ENCODE results near the gene OR13G1. TPM values are rescaled to one million over a fixed set of nuclear protein-coding genes. Genes with fewer than 3 reads are reported as not detected.
"Not testable (repeated sequence)": the region's sequence is repeated elsewhere in the genome, so short reads cannot be mapped to it uniquely, and the experiment has no call there.

The OR13G1 gene
- not detected for polyA plus RNA-seq (2012; ENCODE audit: insufficient read depth, insufficient read length)

GRCh38 chr1:247679639-247680038, at the start of gene OR13G1:
TSS of gene OR13G1 (minus strand) at chr1:247679739. CDS start at chr1:247673041, 6,698 bp downstream.
- H3K4me3 ChIP-seq (ENCODE audit: low read length), result no peak within 1 kb of the TSS
- DNase-seq (ENCODE audit: low read depth, low spot score), result no peak

DNA sequence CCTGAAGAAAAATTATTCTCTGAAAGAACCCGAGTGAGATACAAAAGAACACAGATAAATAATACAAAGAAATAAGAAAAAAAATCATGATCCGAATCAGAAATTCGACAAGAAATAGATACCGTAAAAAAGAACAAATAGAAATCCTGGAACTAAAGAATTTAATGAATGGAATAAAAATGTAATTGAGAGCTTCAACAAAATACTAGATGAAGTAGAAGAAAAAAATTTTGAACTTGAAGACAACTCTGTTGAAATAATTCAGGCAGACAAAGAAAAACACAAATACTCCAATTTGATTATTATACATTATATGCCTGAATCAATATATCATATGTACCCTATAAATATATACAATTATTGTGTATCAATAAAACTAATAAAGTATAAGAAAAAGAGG, 41.7 kb upstream of the OR13G1 start:
- H3K4me3 ChIP-seq (ENCODE audit: low read length), result no peak overlapping the region
- no peak for DNase-seq (ENCODE audit: low read depth, low spot score)

- DNase-seq (ENCODE audit: low read depth, low spot score), result no peak
- no peak within 1 kb of the TSS for H3K4me3 ChIP-seq (ENCODE audit: low read length)
These were observed 37.0 kb upstream of the OR13G1 start, which contains the start of gene OR6F1 for GRCh38 chr1:247716546-247716945. TSS of gene OR6F1 (minus strand) at chr1:247716646. CDS start at chr1:247712755, 3,891 bp downstream.

DNA sequence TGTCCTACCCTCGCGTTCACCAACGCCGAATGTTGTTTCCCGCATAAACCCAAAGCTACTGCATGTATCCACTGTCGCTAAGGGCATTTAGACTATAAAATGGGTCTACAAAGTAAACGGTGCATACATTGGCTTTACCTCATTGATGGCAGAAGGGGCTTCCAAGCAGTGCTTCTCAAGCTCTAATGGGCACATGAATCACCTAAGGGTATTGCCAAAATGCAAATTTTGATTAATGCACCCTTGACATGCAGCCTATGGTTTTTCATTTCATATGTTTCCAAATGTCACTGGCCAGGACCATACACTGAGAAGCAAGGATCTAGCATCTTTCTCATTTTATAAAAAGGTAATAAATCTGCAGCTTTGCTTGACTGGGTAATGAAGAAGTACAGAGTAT, 34.2 kb upstream of the OR13G1 start:
- DNase-seq (ENCODE audit: low read depth, low spot score), result no peak
- H3K4me3 ChIP-seq (ENCODE audit: low read length), result no peak overlapping the region

- not testable (repeated sequence) for DNase-seq (ENCODE audit: low read depth, low spot score)
These were observed 31.1 kb upstream of the OR13G1 start for GRCh38 chr1:247710681-247711080.

GRCh38 chr1:247701338-247701737, 21.8 kb upstream of the OR13G1 start:
- no peak overlapping the region for H3K4me3 ChIP-seq (ENCODE audit: low read length)
- DNase-seq (ENCODE audit: low read depth, low spot score), result no peak

More at GRCh38 chr1:247710681-247711080, 31.1 kb upstream of the OR13G1 start:
- H3K4me3 ChIP-seq (ENCODE audit: low read length), result not testable (repeated sequence)

- DNase-seq (ENCODE audit: low read depth, low spot score), result peak; percentile 51
- no peak overlapping the region for H3K4me3 ChIP-seq (ENCODE audit: low read length)
These were observed 1.9 kb upstream of the OR13G1 start for GRCh38 chr1:247681288-247681897.

GRCh38 chr1:247680171-247680570, 632 bp upstream of the OR13G1 start:
- H3K4me3 ChIP-seq (ENCODE audit: low read length), result no peak overlapping the region
- DNase-seq (ENCODE audit: low read depth, low spot score), result no peak

DNA sequence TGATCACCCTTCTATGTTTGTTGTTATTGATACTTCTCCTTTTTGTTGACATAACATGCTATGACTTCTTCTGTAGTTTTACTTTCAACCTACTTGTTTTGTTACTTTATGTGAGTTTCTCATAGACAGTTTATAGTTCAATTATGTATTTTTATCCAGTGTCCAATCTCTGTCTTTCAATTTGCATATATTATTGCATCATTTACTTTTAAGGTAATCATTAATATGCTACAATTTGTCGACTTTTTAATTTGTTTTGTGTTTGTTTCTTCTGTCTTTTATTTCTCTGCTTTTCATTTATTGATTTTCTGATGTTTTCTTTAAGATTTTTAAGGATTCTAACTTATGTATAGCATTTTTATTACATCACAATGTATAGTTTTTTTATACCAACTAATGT, 10.3 kb downstream of the OR13G1 start:
- H3K4me3 ChIP-seq (ENCODE audit: low read length), result no peak overlapping the region
- no peak for DNase-seq (ENCODE audit: low read depth, low spot score)

- H3K4me3 ChIP-seq (ENCODE audit: low read length), result no peak overlapping the region
- no peak for DNase-seq (ENCODE audit: low read depth, low spot score)
These were observed 23.2 kb downstream of the OR13G1 start for GRCh38 chr1:247656221-247656875.

DNA sequence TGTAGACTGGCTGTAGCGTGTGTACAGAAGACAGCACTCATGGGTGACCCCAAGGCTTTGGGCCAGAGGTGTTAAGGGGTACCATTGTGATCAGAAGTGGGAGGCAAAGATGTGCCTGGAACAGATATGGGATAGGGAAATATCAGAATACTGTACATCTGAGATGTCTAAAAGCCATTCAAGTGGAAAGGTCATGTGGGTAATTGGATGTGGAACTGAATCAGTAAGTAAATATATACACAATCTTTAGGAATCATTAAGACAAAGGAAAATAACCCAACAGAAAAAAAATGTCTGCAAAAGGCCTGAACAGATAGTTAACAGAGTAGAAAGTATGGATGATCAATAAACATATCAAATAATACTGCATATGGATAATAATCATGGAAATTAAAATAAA, 26.5 kb downstream of the OR13G1 start:
- H3K4me3 ChIP-seq (ENCODE audit: low read length), result no peak overlapping the region
- DNase-seq (ENCODE audit: low read depth, low spot score), result no peak

DNA sequence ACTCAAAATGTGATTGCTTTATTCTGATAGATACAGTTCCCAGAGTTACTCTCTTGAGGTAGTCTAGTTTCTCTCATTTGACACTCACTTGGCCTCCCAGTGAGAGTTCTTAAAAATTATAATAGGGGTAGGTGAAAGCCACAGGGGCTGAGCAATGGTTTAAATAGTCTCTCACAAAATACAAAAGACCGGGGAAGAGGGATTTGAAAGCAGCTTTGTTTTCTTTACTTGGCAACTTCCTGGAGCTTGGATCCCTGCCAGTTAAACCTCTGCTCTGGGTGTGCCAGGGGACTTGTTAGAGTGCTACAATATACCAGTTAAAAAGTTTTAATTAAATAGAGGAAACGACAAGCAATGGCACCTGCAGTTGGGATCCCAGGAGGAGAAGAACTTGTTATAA, 31.7 kb downstream of the OR13G1 start:
- no peak overlapping the region for H3K4me3 ChIP-seq (ENCODE audit: low read length)

GRCh38 chr1:247646867-247647266, 32.7 kb downstream of the OR13G1 start:
- no peak for DNase-seq (ENCODE audit: low read depth, low spot score)
- no peak overlapping the region for H3K4me3 ChIP-seq (ENCODE audit: low read length)

More for the DNA sequence above, 31.7 kb downstream of the OR13G1 start:
- no peak for DNase-seq (ENCODE audit: low read depth, low spot score)

DNA sequence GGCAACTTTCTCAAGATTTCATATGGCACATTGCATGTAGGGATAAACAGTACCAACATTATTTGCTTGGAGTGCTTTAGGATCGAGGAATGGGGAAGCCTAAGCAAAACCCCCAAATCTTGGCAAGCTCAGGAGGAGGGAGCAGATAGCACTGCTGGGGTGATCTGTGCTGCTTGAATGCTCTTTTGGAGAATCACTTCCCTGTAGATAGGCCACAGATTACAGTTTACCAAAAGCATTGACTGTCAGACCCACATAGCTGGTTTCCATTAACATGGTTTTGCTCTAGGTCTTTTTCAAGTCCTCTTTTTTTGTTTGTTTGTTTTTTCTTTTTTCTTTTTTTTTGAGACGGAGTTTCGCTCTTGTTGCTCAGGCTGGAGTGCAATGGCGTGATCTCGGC, 36.8 kb downstream of the OR13G1 start:
- DNase-seq (ENCODE audit: low read depth, low spot score), result no peak
- H3K4me3 ChIP-seq (ENCODE audit: low read length), result no peak overlapping the region

DNA sequence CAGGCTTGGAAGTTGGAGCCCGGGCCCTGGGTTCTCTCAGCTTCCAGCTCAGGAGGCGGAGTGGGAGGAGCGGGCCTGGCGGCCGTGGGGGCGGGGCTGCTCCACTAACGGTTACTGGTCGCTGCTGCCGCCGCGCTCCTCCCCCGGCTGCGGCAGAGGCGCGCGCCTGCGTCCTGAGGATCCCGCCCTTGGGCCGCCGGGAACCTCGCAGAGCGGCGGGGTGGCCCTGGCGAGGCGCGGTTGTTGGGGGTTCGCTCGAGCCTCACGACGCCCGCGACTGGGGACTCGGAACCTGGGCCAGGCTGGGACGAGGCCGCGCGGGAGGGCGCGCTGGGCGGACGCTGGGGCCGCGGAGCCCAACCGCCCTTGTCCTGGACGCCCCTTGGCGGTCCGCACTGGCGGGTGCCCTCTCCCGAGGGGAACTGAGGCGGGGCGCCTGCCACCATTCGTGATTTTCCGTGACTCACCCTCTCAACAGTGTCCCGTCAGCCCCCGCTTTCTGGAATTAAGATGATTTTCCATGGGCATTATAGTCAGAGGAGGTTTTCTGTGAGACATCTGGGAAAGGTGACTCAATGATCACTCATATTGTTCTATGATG, 40.1 kb downstream of the OR13G1 start:
- H3K4me3 ChIP-seq (ENCODE audit: low read length), result no peak overlapping the region
- no peak for DNase-seq (ENCODE audit: low read depth, low spot score)

GRCh38 chr1:247638781-247639180, 40.8 kb downstream of the OR13G1 start:
- no peak for DNase-seq (ENCODE audit: low read depth, low spot score)
- H3K4me3 ChIP-seq (ENCODE audit: low read length), result no peak overlapping the region

GRCh38 chr1:247638011-247638410, 41.5 kb downstream of the OR13G1 start:
- DNase-seq (ENCODE audit: low read depth, low spot score), result no peak

GRCh38 chr1:247627951-247628350, 51.6 kb downstream of the OR13G1 start:
- DNase-seq (ENCODE audit: low read depth, low spot score), result no peak
- H3K4me3 ChIP-seq (ENCODE audit: low read length), result no peak overlapping the region

More at GRCh38 chr1:247638011-247638410, 41.5 kb downstream of the OR13G1 start:
- no peak overlapping the region for H3K4me3 ChIP-seq (ENCODE audit: low read length)

Measured in Jurkat, Clone E6-1 (cell line).